Testis (tissue), 3 donors: ENCODE results near the gene CYFIP2. TPM values are rescaled to one million over a fixed set of nuclear protein-coding genes. Genes with fewer than 3 reads are reported as not detected.

Experiments
- DNase-seq: peaks from one replicate; pipeline ENCODE4 v3.0.0-alpha.2; 2019
- H3K27ac ChIP-seq, 2 donors: fragments of 200-600 bp; sonication (generic); one replicate each; pipeline ENCODE4 v1.5.1; 2019
- H3K27me3 ChIP-seq: fragments of 200-600 bp; sonication (generic); one replicate; pipeline ENCODE4 v1.5.1; 2019
- H3K36me3 ChIP-seq: fragments of 200-600 bp; sonication (generic); one replicate; pipeline ENCODE4 v1.5.1; 2017; ENCODE audit warnings: low read depth; ENCODE audit errors: missing control alignments
- H3K4me1 ChIP-seq: fragments of 200-600 bp; sonication (generic); one replicate; pipeline ENCODE4 v1.5.1; 2019
- H3K4me3 ChIP-seq, 2 donors: fragments of 200-600 bp; sonication (generic); one replicate each; pipeline ENCODE4 v1.5.1; 2017 to 2019
- H3K9me3 ChIP-seq: fragments of 200-600 bp; sonication (generic); one replicate; pipeline ENCODE4 v1.5.1; 2017
- CTCF ChIP-seq, 3 experiments: fragments of 450-650 bp in 2 of 3; fragments of 200-600 bp in 1 of 3; sonication (generic) in 1 of 3; IDR thresholded peaks; one replicate each; pipeline ENCODE4 v1.5.1; 2016 to 2019; ENCODE audit warnings: antibody characterized with exemption in 3 of 3, mild to moderate bottlenecking in 2 of 3, moderate library complexity in 1 of 3
- POLR2A ChIP-seq: fragments of 450-650 bp; IDR thresholded peaks from one replicate; pipeline ENCODE4 v1.6.1; 2017; ENCODE audit warnings: antibody characterized with exemption, mild to moderate bottlenecking, moderate library complexity
- WGBS, 2 donors: methylation state at CpG; one replicate each; pipeline ENCODE4 v1.1.5; 2018; 5-methylcytosine and 5-hydroxymethylcytosine counted together
- intact Hi-C: fragments of 100-400 bp; cut with DNase I; formaldehyde crosslinking; loops from one replicate; pipeline ENCODE4 v1.15.1; 2023; ENCODE audit warnings: low total_unique reads
- polyA plus RNA-seq: library from polyadenylated mRNA; stranded (reverse); fragments of 350-450 nt; fragmentation: Illumina TruSeq; extraction: RNeasy Lipid Tissue Mini Kit (QIAGEN cat#74804); gene quantifications from one replicate; pipeline ENCODE4 v1.2.3, GENCODE V29; 2014; ENCODE audit warnings: low read depth, low replicate concordance; ENCODE audit not compliant: insufficient read depth
- total RNA-seq, 2 donors: library from RNA; depleted of rRNA; stranded (reverse); fragments of >200 nt; gene quantifications; one replicate each; pipeline ENCODE4 v1.2.3, GENCODE V29; 2016

The CYFIP2 gene
- total and polyA plus RNA-seq, 3 donors from 2014 or later = 21.7 to 41.4 (median 32.1) TPM

- no peaks in the 10 kb centered on the region for H3K4me1 ChIP-seq
- H3K27me3 ChIP-seq = no peaks in the 10 kb centered on the region
- intact Hi-C loops = no loop called here
- TF ChIP-seq POLR2A (no peak), CTCF (IDR thresholded peaks at IDR 0.05) (no peak)
- no peak overlapping the region for H3K27ac ChIP-seq
- 91 to 92% methylated on average over 7 of the region's 7 CpGs for WGBS, 2 donors
- H3K36me3 ChIP-seq = no peaks in the 10 kb centered on the region
- H3K9me3 ChIP-seq = no peaks in the 10 kb centered on the region
- no peak for DNase-seq
- no peak overlapping the region for H3K4me3 ChIP-seq
Measured at GRCh38 chr5:157294407-157295091, 28.6 kb downstream of the CYFIP2 start.

GRCh38 chr5:157295247-157295646 is 29.3 kb downstream of the CYFIP2 start:
- intact Hi-C loops = no loop called here
- Histone ChIP-seq H3K36me3 (no peaks in the 10 kb centered on the region), H3K27ac (no peak overlapping the region), H3K27me3 (no peaks in the 10 kb centered on the region), H3K9me3 (no peaks in the 10 kb centered on the region), H3K4me3 (no peak overlapping the region), H3K4me1 (no peaks in the 10 kb centered on the region)
- no peak for TF ChIP-seq POLR2A
- no peak for TF ChIP-seq CTCF (IDR thresholded peaks at IDR 0.05)
- 73 to 76% methylated on average over 1 of the region's 1 CpG for WGBS, 2 donors
- no peak for DNase-seq

GRCh38 chr5:157300564-157300963 is 34.6 kb downstream of the CYFIP2 start:
- Histone ChIP-seq H3K9me3 (no peaks in the 10 kb centered on the region), H3K36me3 (no peaks in the 10 kb centered on the region), H3K27me3 (no peaks in the 10 kb centered on the region), H3K4me1 (no peaks in the 10 kb centered on the region), H3K27ac (no peak overlapping the region), H3K4me3 (no peak overlapping the region)
- intact Hi-C loops = no loop called here
- no peak for DNase-seq
- TF ChIP-seq POLR2A (no peak), CTCF (IDR thresholded peaks at IDR 0.05) (no peak)
- 88 to 91% methylated on average over 9 to 10 of the region's 10 CpGs for WGBS, 2 donors

GRCh38 chr5:157301066-157301465 is 35.1 kb downstream of the CYFIP2 start:
- Histone ChIP-seq H3K4me3 (no peak overlapping the region), H3K9me3 (no peaks in the 10 kb centered on the region), H3K4me1 (no peaks in the 10 kb centered on the region), H3K27ac (no peak overlapping the region), H3K27me3 (no peaks in the 10 kb centered on the region), H3K36me3 (no peaks in the 10 kb centered on the region)
- TF ChIP-seq POLR2A (no peak), CTCF (IDR thresholded peaks at IDR 0.05) (no peak)
- DNase-seq = no peak
- intact Hi-C loops = no loop called here

- Histone ChIP-seq H3K4me3 (no peak overlapping the region), H3K27ac (no peak overlapping the region), H3K27me3 (no peaks in the 10 kb centered on the region), H3K4me1 (no peaks in the 10 kb centered on the region), H3K36me3 (no peaks in the 10 kb centered on the region), H3K9me3 (no peaks in the 10 kb centered on the region)
- 93 to 94% methylated on average over 5 of the region's 5 CpGs for WGBS, 2 donors
- TF ChIP-seq POLR2A (no peak), CTCF (IDR thresholded peaks at IDR 0.05) (no peak)
- intact Hi-C loops = no loop called here
- no peak for DNase-seq
Measured at GRCh38 chr5:157303023-157303422, 37.1 kb downstream of the CYFIP2 start.
